Measurements from ENCODE around the gene BRI3. TPM values are rescaled to one million over a fixed set of nuclear protein-coding genes. Genes with fewer than 3 reads are reported as not detected.

The BRI3 gene
- total and polyA plus RNA-seq, 2 of the 4 experiments (the other 2 are of a cell fraction), result 24.7 to 68.3 TPM

GRCh38 chr7:98295467-98296192 is 14.1 kb downstream of the BRI3 start:
- Histone ChIP-seq H4K91ac (ENCODE audit: insufficient read depth, low read depth, low read length) (no peak overlapping the region), H2AK5ac (ENCODE audit: low read depth, low read length) (peak overlapping the region; percentile 16; the same call in 1 of the 2 replicates), H3K27me3 (ENCODE audit: control insufficient read depth, insufficient read depth, low read length) (no peaks in the 10 kb centered on the region), H2AK9ac (replicated peaks; ENCODE audit: low read depth, low read length, poor library complexity) (peak overlapping the region; percentile 73), H2AFZ (replicated peaks; ENCODE audit: low read length, poor library complexity) (no peak overlapping the region), H4K5ac (ENCODE audit: low read depth, low read length) (no peak overlapping the region), H4K20me1 (ENCODE audit: insufficient read depth, low read length) (peaks cover 44% of the 10 kb centered on the region), H2BK20ac (ENCODE audit: low read depth, low read length) (no peak overlapping the region), H3K23ac (ENCODE audit: low read depth, low read length) (no peak overlapping the region), H3K9me3 (ENCODE audit: control insufficient read depth, insufficient read depth, low read length) (no peaks in the 10 kb centered on the region), H3K4me1 (ENCODE audit: control insufficient read depth, insufficient read depth, low read length) (no peaks in the 10 kb centered on the region), H3K14ac (replicated peaks; ENCODE audit: low read depth, low read length) (no peak overlapping the region), H2BK120ac (ENCODE audit: low read depth, low read length) (no peak overlapping the region), H3K79me1 (ENCODE audit: low read depth in 1 of 2, low read length in 2 of 2) (peaks cover 13 to 64% of the 10 kb centered on the region in 2 experiments), H4K8ac (ENCODE audit: low read depth in 2 of 2, low read length in 2 of 2) (no peak overlapping the region), H3K4ac (ENCODE audit: low read depth, low read length) (no peak overlapping the region), H3K4me3 (ENCODE audit: insufficient read depth, low read depth, low read length) (no peak overlapping the region), H3K36me3 (ENCODE audit: control insufficient read depth, insufficient read depth, low read length) (peaks cover 41% of the 10 kb centered on the region), H3K9me1 (ENCODE audit: insufficient read depth, low read length) (no peaks in the 10 kb centered on the region; the same call in 1 of the 2 replicates), H3K9ac (ENCODE audit: low read depth, low read length) (no peak overlapping the region), H3K56ac (ENCODE audit: extremely low read depth, insufficient read depth, low read length) (no peak overlapping the region), H3K4me2 (ENCODE audit: low read depth, low read length) (no peak overlapping the region), H3K18ac (ENCODE audit: low read depth, low read length) (no peak overlapping the region), H2BK15ac (ENCODE audit: low read depth, low read length) (no peak overlapping the region), H3K27ac (ENCODE audit: insufficient read depth, low read length) (no peak overlapping the region), H2BK5ac (ENCODE audit: low read depth, low read length, poor library complexity, severe bottlenecking) (no peak overlapping the region)
- in situ Hi-C loops (cut with MboI; ENCODE audit: low sequenced_read_pairs), result loop anchor here (5.0 kb wide), 2 partner anchors 112 to 547 kb away; no protein-coding TSS in a partner anchor
- ChIA-PET POLR2A (ENCODE audit: unreplicated experiment) (no interaction called here), CTCF (no interaction called here)
- TF ChIP-seq MXI1 (IDR thresholded peaks at IDR 0.05; ENCODE audit: borderline replicate concordance, low read depth, low read length), result no peak
- intact Hi-C loops (cut with micrococcal nuclease), result loop anchor here (1.0 kb wide), 2 partner anchors 138 to 450 kb away; no protein-coding TSS in a partner anchor
- 90% methylated on average over 11 of the region's 19 CpGs; no CpG with 5 or more reads in 1 of the 2 experiments for WGBS, 2 experiments (ENCODE audit: extremely low coverage in 2 of 2, insufficient read length in 1 of 2)
- ATAC-seq (ENCODE audit: low read depth) (no peak), DNase-seq (no peak)
- dilution Hi-C loops (cut with HindIII; ENCODE audit: low sequenced_read_pairs, unreplicated experiment), result no loop called here
- no TSS peak for BruUV-seq (replicated peaks)

All from IMR-90 (cell line).